ENCODE measurements around the gene CHERP. TPM values are rescaled to one million over a fixed set of nuclear protein-coding genes. Genes with fewer than 3 reads are reported as not detected.

Gene CHERP
- total and polyA plus RNA-seq, 2 of the 13 experiments (the other 11 are each of a cell fraction or from before 2014, with no cell fraction given): 4.3 to 5.4 TPM

DNA sequence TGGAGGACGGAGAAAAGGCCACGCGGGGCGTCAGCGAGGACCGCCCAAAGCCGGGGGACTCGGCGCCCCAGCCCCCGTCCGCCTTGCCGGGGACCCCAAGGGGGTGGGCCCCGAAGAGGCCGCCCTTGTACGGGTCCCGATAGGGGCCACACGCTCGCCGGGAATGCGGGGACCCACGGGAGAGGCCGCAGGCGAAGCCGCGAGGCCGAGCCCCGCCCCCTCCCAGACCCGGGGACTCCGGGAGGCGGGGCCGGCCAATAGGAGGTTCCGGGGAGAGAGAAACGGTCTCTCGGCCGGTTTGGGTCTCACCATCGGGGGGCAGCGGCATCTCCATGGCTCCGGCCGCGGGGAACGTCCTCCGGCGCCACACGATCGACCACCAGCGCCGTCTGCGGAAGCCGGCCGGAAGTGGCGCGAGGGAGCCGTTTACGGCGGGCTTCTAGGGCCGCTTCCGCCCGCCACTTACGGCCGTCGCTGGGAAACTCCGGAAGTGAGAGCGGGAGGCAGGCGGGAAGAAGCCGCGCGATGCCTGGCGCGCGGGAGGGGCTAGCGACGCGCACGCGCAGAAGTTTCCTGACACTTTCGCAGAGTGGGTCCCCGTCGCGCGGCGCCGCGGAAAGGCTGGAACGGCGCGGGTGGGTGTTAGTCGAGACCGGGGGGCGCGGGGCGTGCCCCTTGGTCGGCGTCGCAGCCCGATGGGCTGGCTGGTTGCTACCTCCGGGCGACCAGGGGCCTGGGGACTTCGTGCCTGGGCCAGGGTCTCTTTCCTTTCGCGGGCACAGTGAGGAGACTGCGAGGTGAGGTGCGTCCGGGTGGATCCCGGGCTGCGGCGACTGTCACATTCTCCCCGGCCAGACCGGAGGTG, at the start of gene CHERP (continued):
- TF ChIP-seq HNF1A (IDR thresholded peaks at IDR 0.05; ENCODE audit: low read depth) (no peak), HNF1A (CRISPR knock-in tag; IDR thresholded peaks at IDR 0.05; ENCODE audit: borderline replicate concordance) (peak; percentile 63; the same call in 1 of the 2 replicates), HES4 (CRISPR knock-in tag; IDR thresholded peaks at IDR 0.05; ENCODE audit: borderline replicate concordance) (peak; percentile 59), CENPT (CRISPR knock-in tag; IDR thresholded peaks at IDR 0.05; ENCODE audit: low read depth) (0 out of 2 replicates have a peak, but pooled peaks have one; percentile 40), ZBTB20 (CRISPR knock-in tag; IDR thresholded peaks at IDR 0.05; ENCODE audit: borderline replicate concordance, low read depth) (peak; percentile 75; the same call in 1 of the 2 replicates), ATM (IDR thresholded peaks at IDR 0.05; ENCODE audit: borderline replicate concordance) (no peak), ZBTB44 (CRISPR knock-in tag; IDR thresholded peaks at IDR 0.05) (no peak; the same call in none of the 2 replicates), MEIS1 (CRISPR knock-in tag; IDR thresholded peaks at IDR 0.05; ENCODE audit: borderline replicate concordance) (0 out of 2 replicates have a peak, but pooled peaks have one; percentile 31), FOXK2 (IDR thresholded peaks at IDR 0.05) (no peak), TFDP2 (CRISPR knock-in tag; IDR thresholded peaks at IDR 0.05) (peak; percentile 97), BCL3 (CRISPR knock-in tag; IDR thresholded peaks at IDR 0.05) (peak; percentile 49; the same call in 1 of the 2 replicates), TMF1 (CRISPR knock-in tag; IDR thresholded peaks at IDR 0.05; ENCODE audit: low read depth) (peak; percentile 84)
- TF ChIP-seq, protein P1, sequence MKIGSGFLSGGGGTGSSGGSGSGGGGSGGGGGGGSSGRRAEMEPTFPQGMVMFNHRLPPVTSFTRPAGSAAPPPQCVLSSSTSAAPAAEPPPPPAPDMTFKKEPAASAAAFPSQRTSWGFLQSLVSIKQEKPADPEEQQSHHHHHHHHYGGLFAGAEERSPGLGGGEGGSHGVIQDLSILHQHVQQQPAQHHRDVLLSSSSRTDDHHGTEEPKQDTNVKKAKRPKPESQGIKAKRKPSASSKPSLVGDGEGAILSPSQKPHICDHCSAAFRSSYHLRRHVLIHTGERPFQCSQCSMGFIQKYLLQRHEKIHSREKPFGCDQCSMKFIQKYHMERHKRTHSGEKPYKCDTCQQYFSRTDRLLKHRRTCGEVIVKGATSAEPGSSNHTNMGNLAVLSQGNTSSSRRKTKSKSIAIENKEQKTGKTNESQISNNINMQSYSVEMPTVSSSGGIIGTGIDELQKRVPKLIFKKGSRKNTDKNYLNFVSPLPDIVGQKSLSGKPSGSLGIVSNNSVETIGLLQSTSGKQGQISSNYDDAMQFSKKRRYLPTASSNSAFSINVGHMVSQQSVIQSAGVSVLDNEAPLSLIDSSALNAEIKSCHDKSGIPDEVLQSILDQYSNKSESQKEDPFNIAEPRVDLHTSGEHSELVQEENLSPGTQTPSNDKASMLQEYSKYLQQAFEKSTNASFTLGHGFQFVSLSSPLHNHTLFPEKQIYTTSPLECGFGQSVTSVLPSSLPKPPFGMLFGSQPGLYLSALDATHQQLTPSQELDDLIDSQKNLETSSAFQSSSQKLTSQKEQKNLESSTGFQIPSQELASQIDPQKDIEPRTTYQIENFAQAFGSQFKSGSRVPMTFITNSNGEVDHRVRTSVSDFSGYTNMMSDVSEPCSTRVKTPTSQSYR (CRISPR knock-in tag; IDR thresholded peaks at IDR 0.05; ENCODE audit: borderline replicate concordance): peak; percentile 27; the same call in 1 of the 2 replicates

Measured in HepG2 (cell line).